CD4-positive, CD25-positive, alpha-beta regulatory T cell (primary cell): ENCODE measurements around the gene CTBP2. TPM values are rescaled to one million over a fixed set of nuclear protein-coding genes. Genes with fewer than 3 reads are reported as not detected.

ENCODE experiments used
- ATAC-seq, 2 donors: fragments of 150-1000 bp; cut with Tn5 transposase; one replicate each; pipeline ENCODE4 v1.10.0; 2021; ENCODE audit warnings: low read depth in 2 of 2, moderate number of reproducible peaks in 2 of 2, moderate library complexity in 1 of 2
- DNase-seq, 3 donors: peaks; one replicate each; pipeline versions ENCODE4 v3.0.0 to v3.0.0-alpha.2; 2012 to 2022; ENCODE audit warnings: mixed read lengths in 1 of 3
- H3K27ac ChIP-seq: one replicate; pipeline ENCODE4 v1.7.0; 2013; ENCODE audit warnings: mild to moderate bottlenecking, low read length; ENCODE audit not compliant: insufficient read depth, poor library complexity, severe bottlenecking
- H3K27me3 ChIP-seq: one replicate; pipeline ENCODE4 v1.7.0; 2013; ENCODE audit warnings: low read length; ENCODE audit not compliant: control insufficient read depth, insufficient read depth
- H3K36me3 ChIP-seq: one replicate; pipeline ENCODE4 v1.7.0; 2013; ENCODE audit warnings: mild to moderate bottlenecking, low read length, moderate library complexity; ENCODE audit not compliant: control insufficient read depth, insufficient read depth
- H3K4me1 ChIP-seq: 2 replicates; pipeline ENCODE4 v1.7.0; 2013; ENCODE audit warnings: mild to moderate bottlenecking, low read length; ENCODE audit not compliant: insufficient read depth, control insufficient read depth, poor library complexity, severe bottlenecking
- H3K4me3 ChIP-seq: one replicate; pipeline ENCODE4 v1.7.0; 2013; ENCODE audit warnings: low read depth, mild to moderate bottlenecking, low read length, moderate library complexity
- H3K9me3 ChIP-seq, 2 experiments: 1 replicate in 1 of 2; 2 replicates in 1 of 2; pipeline ENCODE4 v1.7.0; 2013; ENCODE audit warnings: low read length in 2 of 2, mild to moderate bottlenecking in 1 of 2, moderate library complexity in 1 of 2; ENCODE audit not compliant: control insufficient read depth in 2 of 2
- H3K27ac Mint-ChIP-seq, 3 donors: one replicate each; pipeline ENCODE4 v1.8.0; 2020 to 2022; ENCODE audit warnings: mild to moderate bottlenecking in 3 of 3, mixed read lengths in 3 of 3, moderate library complexity in 2 of 3
- H3K27me3 Mint-ChIP-seq: one replicate; pipeline ENCODE4 v1.8.0; 2022; ENCODE audit warnings: mild to moderate bottlenecking, mixed read lengths
- H3K36me3 Mint-ChIP-seq: one replicate; pipeline ENCODE4 v1.8.0; 2020; ENCODE audit warnings: mixed read lengths
- H3K4me1 Mint-ChIP-seq, 4 donors: one replicate each; pipeline ENCODE4 v1.8.0; 2020 to 2022; ENCODE audit warnings: mixed read lengths in 4 of 4, mild to moderate bottlenecking in 1 of 4
- H3K4me3 Mint-ChIP-seq, 4 donors: one replicate each; pipeline ENCODE4 v1.8.0; 2020 to 2022; ENCODE audit warnings: mild to moderate bottlenecking in 4 of 4, mixed read lengths in 4 of 4, moderate library complexity in 3 of 4
- H3K9me3 Mint-ChIP-seq, 7 donors: one replicate each; pipeline ENCODE4 v1.8.0; 2020 to 2022; ENCODE audit warnings: mixed read lengths in 7 of 7, mild to moderate bottlenecking in 3 of 7, moderate library complexity in 2 of 7
- polyA plus RNA-seq, 4 donors: library from polyadenylated mRNA; unstranded; fragments of 300-500 nt; fragmentation: Illumina TruSeq; gene quantifications; one replicate each; pipeline ENCODE4 v1.2.3, GENCODE V29; 2021
- total RNA-seq: library from RNA; stranded (reverse); gene quantifications from one replicate; pipeline ENCODE4 v1.2.3, GENCODE V29; 2022

Gene CTBP2
- total and polyA plus RNA-seq, 5 donors from 2014 or later: 0.10 to 0.49 (median 0.13) TPM; not detected in 2

DNA sequence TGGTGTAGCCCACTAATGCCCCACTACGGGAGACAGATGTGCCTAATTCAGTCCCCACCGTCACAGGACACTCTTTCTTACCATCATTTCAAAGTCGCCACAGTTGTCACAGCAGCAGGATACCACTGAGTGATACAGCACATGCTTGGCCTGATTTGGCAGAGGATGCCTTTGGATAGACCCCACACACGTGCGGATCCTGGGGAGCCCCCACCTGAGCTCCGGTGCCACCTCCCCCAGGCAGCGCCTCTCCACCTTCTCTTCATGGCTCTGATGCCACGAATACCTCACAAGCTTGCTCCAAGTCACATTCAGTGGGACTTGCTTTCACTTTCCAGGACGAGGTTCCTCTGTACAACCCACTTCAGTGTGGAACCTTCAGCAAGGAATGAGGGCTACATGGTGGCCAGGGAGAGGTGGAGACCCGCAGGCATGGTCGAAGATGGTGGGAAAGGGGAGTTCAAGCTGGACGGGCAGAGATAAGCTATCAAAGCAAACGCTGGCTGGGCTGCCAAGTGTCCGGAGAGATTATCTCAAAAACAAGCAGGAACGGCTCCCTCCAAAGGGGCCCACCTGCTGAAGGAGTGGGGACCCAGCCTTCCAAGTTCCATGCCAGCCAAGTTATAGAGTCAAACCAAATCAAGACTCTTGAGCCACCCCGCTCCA, 111.0 kb downstream of the CTBP2 start:
- Histone ChIP-seq H3K4me3 (no peak overlapping the region), H3K27ac (no peak overlapping the region), H3K4me1 (no peaks in the 10 kb centered on the region), H3K27me3 (no peaks in the 10 kb centered on the region), H3K9me3 (no peaks in the 10 kb centered on the region), H3K36me3 (no peaks in the 10 kb centered on the region)
- no peak overlapping the region for H3K4me3 Mint-ChIP-seq
- no peaks in the 10 kb centered on the region for H3K27me3 Mint-ChIP-seq
- DNase-seq (no peak), ATAC-seq (no peak)
- no peaks in the 10 kb centered on the region for H3K9me3 Mint-ChIP-seq
- no peak overlapping the region for H3K27ac Mint-ChIP-seq
- H3K4me1 Mint-ChIP-seq: no peaks in the 10 kb centered on the region
- H3K36me3 Mint-ChIP-seq: no peaks in the 10 kb centered on the region

DNA sequence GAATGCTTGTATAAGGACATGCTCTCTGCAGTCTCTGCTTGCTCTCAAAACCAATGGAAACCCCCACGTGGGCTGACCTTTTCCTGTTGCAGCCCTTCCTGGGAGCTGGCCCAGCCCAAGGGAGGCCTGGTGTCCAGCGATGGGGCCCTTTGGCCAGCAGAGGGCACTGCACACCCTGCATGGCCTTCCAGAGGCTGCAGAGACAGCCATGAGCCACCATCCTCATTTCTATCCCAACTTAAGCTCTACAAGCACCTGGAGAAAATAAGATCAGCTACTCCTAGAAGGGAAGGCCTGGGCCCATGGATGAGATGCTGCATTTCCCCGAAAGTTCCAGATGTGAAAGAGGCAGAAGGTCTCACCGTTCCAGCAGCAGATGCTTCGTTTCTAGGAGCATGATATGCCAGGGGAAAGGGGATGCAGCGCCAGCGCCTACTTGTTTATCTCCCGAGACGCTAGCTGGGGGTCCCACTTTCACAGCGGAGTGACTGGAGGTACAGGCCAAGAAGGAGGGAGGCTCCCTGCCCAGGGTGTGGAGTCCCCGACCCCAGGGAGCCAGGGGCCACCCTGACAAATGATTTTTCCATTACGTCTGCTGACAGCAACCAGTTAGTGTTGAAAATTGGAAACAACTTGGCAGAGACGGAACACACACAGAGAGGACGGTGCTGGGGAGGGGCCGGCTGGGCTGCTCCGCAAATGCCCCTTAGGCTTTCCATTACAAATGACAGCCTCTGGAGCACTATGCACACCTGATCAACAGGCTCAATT, 112.1 kb downstream of the CTBP2 start:
- Histone ChIP-seq H3K9me3 (no peaks in the 10 kb centered on the region), H3K27me3 (no peaks in the 10 kb centered on the region), H3K4me1 (no peaks in the 10 kb centered on the region), H3K27ac (no peak overlapping the region), H3K4me3 (no peak overlapping the region), H3K36me3 (no peaks in the 10 kb centered on the region)
- H3K4me3 Mint-ChIP-seq: no peak overlapping the region
- DNase-seq (peak in 2 of 3 donors; percentile 25 to 35), ATAC-seq (peak; percentile 53 to 61)
- H3K36me3 Mint-ChIP-seq: no peaks in the 10 kb centered on the region
- no peaks in the 10 kb centered on the region for H3K27me3 Mint-ChIP-seq
- H3K9me3 Mint-ChIP-seq: no peaks in the 10 kb centered on the region
- no peaks in the 10 kb centered on the region for H3K4me1 Mint-ChIP-seq
- H3K27ac Mint-ChIP-seq: peak overlapping the region in 2 of 3 donors; percentile 8 to 18

DNA sequence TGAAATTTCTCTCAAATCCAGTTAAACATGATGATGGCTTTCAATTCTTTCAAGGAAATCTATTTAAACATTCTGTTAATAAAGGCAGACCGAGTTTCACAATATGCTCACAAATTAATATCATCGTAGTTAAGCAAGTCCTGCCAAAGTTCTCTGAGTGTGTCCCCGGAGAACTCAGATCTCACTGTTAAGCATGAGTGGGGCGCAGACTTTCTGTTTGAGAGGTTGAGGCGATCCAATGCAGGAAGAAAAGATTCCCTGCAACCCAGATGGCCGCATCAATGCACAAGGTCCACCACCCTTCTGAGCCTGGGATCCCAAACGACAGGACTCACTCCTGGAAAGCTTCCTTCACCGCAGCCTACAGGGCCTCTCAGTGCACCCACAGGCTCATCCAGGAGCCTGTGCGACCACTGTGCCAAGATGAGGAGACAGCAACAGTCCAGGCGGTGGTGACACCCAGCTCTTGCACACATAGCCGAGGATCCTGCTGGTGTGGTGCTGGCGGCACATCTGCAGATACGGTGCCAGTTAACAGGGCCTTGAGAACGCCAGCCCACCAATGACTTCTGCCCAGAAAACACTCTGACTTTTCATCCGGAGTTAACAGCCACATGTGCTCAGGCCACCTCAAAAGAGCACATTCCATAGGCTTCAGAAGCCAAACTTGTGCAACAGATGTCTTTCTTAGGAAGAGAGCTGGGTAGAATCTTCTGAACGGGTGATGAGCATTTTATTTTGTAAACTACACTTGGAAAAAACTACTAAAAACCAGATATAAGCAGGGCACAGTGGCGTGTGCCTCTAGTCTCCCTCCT, 116.3 kb downstream of the CTBP2 start:
- ATAC-seq (no peak), DNase-seq (no peak)
- Mint-ChIP-seq H3K36me3 (no peaks in the 10 kb centered on the region), H3K4me1 (no peaks in the 10 kb centered on the region), H3K4me3 (no peak overlapping the region), H3K27me3 (no peaks in the 10 kb centered on the region), H3K27ac (no peak overlapping the region), H3K9me3 (peaks cover 0 to 1% (median 0%) of the 10 kb centered on the region in 7 donors)
- H3K27me3 ChIP-seq: no peaks in the 10 kb centered on the region
- H3K36me3 ChIP-seq: no peaks in the 10 kb centered on the region
- no peak overlapping the region for H3K4me3 ChIP-seq
- H3K27ac ChIP-seq: no peak overlapping the region
- no peaks in the 10 kb centered on the region for H3K9me3 ChIP-seq
- no peaks in the 10 kb centered on the region for H3K4me1 ChIP-seq

DNA sequence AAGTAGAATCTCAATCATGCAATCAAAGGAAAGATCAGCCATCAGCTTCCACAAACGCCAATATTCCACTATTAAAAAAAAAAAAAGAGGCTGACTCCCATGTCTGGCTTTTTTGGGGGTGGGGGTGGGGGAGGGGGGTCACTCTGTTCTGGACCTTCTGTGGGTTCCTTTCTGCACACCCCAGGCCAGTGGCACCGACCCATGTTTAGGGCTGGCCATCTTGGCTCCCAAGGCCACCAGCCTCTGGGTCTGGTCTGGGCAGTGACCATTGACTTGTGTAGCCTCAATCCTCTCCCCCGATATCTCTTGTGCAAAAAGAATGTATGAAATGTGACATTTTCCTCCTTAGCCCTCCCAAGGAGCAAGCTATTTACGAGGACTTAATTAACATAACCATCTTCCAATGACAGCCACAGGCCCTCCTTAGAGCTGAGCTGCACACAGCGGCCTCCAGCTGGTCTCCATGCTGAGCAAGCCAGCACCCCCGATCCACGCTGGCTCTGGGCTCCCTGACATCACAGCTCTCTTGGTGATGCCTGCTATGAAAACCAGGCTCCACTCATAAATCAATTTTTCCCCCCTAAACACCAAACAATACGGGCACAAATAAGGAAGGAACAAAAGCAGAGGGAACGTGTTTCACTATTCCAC, 118.4 kb downstream of the CTBP2 start:
- no peak for DNase-seq

DNA sequence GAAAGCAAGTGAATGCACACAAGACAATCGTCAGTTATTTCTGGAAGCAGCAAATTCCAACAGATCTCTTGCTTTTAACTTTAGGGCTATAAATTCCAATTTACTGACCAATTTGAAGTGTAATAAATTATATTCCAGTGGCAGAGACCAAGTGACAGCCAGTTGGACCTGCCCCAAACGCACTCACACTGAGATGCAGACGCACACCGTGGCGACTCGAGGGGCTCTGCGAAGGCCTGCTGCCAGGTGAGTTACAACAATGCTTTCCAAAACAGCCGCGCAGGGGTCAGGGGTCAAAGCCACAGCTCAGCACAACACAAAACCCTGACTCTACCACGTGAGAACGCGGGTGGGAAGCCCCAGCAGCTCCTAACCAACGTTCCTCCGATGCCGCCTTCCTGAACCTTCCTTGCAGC, 121.0 kb downstream of the CTBP2 start:
- H3K27ac ChIP-seq: no peak overlapping the region
- peaks cover 0 to 2% (median 0%) of the 10 kb centered on the region in 7 donors for H3K9me3 Mint-ChIP-seq
- H3K9me3 ChIP-seq: no peaks in the 10 kb centered on the region
- H3K27me3 Mint-ChIP-seq: peaks cover 9% of the 10 kb centered on the region
- no peaks in the 10 kb centered on the region for H3K27me3 ChIP-seq
- no peaks in the 10 kb centered on the region for H3K36me3 Mint-ChIP-seq
- no peak overlapping the region for H3K4me3 ChIP-seq
- H3K4me3 Mint-ChIP-seq: no peak overlapping the region
- no peak for DNase-seq
- H3K4me1 Mint-ChIP-seq: no peaks in the 10 kb centered on the region
- no peaks in the 10 kb centered on the region for H3K4me1 ChIP-seq
- no peaks in the 10 kb centered on the region for H3K36me3 ChIP-seq
- ATAC-seq: peak in 1 of 2 donors; percentile 28
- no peak overlapping the region for H3K27ac Mint-ChIP-seq

More for the DNA sequence above, 118.4 kb downstream of the CTBP2 start:
- H3K36me3 ChIP-seq: no peaks in the 10 kb centered on the region
- no peaks in the 10 kb centered on the region for H3K27me3 Mint-ChIP-seq
- H3K36me3 Mint-ChIP-seq: no peaks in the 10 kb centered on the region
- no peaks in the 10 kb centered on the region for H3K4me1 Mint-ChIP-seq
- H3K4me3 Mint-ChIP-seq: no peak overlapping the region
- H3K4me3 ChIP-seq: no peak overlapping the region
- H3K9me3 Mint-ChIP-seq: peaks cover 0 to 2% (median 0%) of the 10 kb centered on the region in 7 donors
- H3K27ac ChIP-seq: no peak overlapping the region
- H3K4me1 ChIP-seq: no peaks in the 10 kb centered on the region
- H3K27me3 ChIP-seq: no peaks in the 10 kb centered on the region
- ATAC-seq: no peak
- H3K27ac Mint-ChIP-seq: peak overlapping the region in 1 of 3 donors; percentile 23
- no peaks in the 10 kb centered on the region for H3K9me3 ChIP-seq

DNA sequence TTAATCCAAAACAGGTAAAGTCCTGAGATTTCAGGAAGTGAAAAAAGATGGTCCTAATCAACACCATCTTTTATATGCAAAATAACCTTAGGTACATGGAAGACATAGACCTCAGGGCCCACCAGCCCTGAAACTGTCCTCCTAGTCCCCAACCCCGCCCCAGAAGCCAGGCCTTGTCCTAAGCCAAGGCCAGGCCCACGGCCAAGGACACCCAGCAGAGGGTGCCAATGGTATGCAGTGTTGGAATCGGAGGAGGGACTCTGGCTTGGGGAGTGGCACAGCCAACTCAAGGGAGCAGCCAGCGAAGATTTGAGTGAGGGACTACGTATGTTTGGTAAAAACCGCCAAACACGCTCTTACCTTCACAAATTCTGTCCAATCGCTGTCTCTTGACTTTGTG, 121.7 kb downstream of the CTBP2 start:
- Histone ChIP-seq H3K9me3 (no peaks in the 10 kb centered on the region), H3K27me3 (no peaks in the 10 kb centered on the region), H3K27ac (no peak overlapping the region), H3K4me3 (no peak overlapping the region), H3K4me1 (no peaks in the 10 kb centered on the region), H3K36me3 (no peaks in the 10 kb centered on the region)
- Mint-ChIP-seq H3K27ac (no peak overlapping the region), H3K27me3 (peaks cover 9% of the 10 kb centered on the region), H3K9me3 (peaks cover 0 to 2% (median 0%) of the 10 kb centered on the region in 7 donors), H3K36me3 (no peaks in the 10 kb centered on the region), H3K4me1 (no peaks in the 10 kb centered on the region), H3K4me3 (no peak overlapping the region)
- DNase-seq (no peak), ATAC-seq (no peak)

DNA sequence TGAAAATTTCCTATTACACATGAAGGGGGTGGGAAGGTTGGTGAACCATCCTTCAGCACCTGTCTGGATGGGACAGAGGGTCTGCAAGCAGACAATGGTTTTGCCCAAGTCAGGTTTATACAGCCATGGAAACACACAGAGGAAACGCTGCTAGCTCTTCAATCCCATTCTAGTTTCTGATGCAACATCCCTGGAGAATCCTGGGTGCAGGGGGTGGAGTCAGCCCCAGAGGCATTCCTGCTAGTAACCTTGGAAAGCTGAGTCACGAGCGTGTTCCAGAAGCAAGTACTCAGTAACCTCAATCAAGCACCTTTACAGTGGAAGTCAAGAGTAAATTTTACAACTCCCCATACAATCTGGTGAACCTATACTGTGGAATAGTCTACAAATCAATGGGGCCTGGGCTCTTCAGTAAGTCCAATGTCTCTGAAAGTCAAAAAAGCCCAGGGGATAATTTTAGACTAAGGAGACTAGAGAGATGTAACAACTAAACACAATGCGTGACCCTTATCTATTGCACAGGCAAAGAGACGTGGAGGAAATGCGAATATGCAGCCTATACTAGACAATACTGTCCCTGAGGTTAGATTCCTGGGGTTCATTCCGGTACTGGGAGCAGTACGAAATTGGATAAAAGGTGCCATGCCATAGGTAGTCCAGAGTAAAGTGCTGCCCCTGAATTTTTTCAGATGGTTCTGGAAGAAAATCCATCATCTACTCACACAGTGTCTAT, 123.1 kb downstream of the CTBP2 start:
- Histone ChIP-seq H3K27ac (no peak overlapping the region), H3K27me3 (no peaks in the 10 kb centered on the region), H3K36me3 (no peaks in the 10 kb centered on the region), H3K9me3 (no peaks in the 10 kb centered on the region), H3K4me1 (no peaks in the 10 kb centered on the region), H3K4me3 (no peak overlapping the region)
- H3K4me1 Mint-ChIP-seq: no peaks in the 10 kb centered on the region
- H3K27me3 Mint-ChIP-seq: peaks cover 9% of the 10 kb centered on the region
- ATAC-seq (no peak), DNase-seq (no peak)
- no peak overlapping the region for H3K27ac Mint-ChIP-seq
- H3K9me3 Mint-ChIP-seq: peaks cover 0 to 2% (median 0%) of the 10 kb centered on the region in 7 donors
- H3K36me3 Mint-ChIP-seq: no peaks in the 10 kb centered on the region
- no peak overlapping the region for H3K4me3 Mint-ChIP-seq
